GM20000 (cell line): ENCODE results near the gene METAP1D.

ENCODE experiments used
- DNase-seq: peaks from one replicate; pipeline ENCODE4 v3.0.0; 2012; ENCODE audit warnings: low spot score
- TF ChIP-seq, protein P1 (sequence below): IDR thresholded peaks from 2 replicates; pipeline ENCODE4 v1.5.1; 2012; ENCODE audit warnings: mild to moderate bottlenecking, control low read depth; ENCODE audit errors: extremely low read depth, missing control alignments

METAP1D gene

DNA sequence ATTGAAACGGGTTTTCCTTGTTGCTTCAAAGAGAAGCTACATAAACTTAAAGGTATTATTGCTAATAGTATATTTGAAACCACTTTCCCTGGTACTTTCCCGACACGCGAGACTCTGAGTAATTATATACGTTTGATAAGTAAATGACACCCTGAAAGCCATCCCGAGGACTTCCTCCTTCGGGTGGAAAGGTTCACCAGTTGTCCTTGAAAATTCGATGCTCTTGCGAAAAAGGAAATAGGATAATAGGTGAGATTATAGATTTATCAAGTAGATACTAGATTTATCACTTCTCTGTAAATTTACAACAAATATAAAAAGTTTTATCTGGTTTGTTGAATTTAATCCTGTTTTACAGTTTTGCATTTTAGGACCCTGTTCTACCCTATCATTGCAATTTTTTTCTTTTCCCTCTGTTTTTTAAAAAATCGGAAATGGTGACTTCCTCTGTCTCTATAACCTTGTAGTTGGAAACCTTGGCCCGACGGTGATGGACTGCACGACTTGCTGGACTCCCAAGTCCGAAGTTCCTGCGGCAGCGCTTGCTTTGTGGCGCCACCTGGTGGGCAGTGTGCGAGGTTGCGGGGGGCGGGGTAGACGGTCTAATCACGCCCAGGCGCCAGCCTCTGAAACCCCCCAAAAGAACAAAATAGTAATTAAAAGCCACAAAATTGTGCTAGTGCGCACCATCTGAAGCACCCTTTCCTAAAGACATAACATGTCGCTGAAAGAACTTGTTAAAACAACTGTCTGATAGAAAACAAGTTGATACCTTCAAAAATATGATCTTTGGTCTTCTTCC lies 103.9 kb downstream of the METAP1D start:
- TF ChIP-seq, protein P1, sequence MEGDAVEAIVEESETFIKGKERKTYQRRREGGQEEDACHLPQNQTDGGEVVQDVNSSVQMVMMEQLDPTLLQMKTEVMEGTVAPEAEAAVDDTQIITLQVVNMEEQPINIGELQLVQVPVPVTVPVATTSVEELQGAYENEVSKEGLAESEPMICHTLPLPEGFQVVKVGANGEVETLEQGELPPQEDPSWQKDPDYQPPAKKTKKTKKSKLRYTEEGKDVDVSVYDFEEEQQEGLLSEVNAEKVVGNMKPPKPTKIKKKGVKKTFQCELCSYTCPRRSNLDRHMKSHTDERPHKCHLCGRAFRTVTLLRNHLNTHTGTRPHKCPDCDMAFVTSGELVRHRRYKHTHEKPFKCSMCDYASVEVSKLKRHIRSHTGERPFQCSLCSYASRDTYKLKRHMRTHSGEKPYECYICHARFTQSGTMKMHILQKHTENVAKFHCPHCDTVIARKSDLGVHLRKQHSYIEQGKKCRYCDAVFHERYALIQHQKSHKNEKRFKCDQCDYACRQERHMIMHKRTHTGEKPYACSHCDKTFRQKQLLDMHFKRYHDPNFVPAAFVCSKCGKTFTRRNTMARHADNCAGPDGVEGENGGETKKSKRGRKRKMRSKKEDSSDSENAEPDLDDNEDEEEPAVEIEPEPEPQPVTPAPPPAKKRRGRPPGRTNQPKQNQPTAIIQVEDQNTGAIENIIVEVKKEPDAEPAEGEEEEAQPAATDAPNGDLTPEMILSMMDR, result peak; percentile 93
- DNase-seq, result peak; percentile 82

DNA sequence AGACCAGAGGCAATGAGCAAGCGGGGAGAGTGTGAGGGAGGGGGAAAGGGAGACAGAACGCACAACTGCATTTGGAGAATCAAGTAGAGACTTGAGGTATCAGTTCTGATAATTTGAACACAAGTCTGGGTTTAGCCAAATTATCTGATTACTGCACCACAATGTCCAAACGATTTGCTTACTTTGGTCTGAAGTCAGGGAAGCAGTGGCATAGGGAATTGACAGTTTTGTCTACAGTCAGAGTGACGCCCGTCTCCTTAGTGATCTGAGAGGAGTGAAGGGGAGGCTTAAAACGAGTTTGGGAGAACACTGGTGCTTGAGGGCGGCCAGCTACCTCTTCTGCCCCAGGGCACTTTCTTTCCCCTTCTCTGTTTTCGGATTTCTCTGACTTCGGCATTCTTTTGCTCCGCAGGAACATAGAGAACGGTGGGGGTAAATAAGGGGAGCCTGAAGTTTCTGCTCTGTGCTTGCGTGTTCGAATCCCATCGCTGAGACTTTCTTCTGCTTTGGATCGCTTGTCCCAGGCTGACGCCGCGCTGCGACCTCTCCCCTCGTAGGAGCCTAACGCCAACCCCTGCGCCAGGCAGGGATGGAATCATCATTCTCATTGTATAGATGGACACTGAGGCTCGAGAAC lies 105.8 kb downstream of the METAP1D start:
- DNase-seq, result peak; percentile 9
- TF ChIP-seq, protein P1, result no peak

DNA sequence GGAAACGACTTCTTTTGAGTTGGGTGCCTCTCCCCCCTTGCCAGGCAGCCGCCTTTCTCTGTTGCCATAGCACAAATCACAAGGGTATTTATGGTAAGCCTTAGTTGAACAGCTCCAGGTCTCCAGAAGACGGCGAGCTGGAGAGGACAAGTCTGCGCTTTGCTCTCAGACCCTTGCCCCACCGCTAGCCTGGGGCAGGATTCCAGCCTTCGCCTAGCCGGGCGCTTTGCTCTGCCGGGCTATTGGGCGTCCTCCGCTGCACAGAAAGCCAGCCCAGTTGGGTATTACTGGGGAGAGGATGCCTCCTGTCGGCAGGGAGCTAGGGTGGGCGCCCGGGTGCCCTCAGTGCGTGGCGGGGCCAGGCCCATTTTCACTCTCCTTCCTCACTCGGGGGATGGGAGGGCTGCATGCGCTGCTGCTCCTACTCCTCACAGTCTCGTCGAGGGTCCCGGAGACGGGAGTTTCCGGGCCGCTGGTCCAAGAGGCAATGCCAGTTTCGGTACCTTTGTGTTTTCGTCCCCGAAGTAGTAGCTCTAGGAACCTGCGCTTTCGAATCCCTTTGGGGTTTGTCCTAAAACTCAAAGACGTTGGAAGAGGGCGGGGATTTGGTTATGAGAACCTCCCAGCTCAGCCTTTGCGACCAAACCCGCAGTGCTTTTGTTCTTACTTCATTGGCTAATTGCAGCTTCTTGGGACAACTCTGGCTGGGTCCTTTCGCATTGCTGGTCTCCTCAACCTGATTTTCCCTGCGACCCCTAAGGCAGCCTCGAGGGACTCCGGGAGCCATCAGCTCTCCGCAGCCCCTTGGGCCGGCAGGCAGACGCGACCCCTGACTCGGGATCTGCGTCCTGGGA lies 106.6 kb downstream of the METAP1D start:
- DNase-seq, result peak; percentile 56
- TF ChIP-seq, protein P1, result peak; percentile 41

DNA sequence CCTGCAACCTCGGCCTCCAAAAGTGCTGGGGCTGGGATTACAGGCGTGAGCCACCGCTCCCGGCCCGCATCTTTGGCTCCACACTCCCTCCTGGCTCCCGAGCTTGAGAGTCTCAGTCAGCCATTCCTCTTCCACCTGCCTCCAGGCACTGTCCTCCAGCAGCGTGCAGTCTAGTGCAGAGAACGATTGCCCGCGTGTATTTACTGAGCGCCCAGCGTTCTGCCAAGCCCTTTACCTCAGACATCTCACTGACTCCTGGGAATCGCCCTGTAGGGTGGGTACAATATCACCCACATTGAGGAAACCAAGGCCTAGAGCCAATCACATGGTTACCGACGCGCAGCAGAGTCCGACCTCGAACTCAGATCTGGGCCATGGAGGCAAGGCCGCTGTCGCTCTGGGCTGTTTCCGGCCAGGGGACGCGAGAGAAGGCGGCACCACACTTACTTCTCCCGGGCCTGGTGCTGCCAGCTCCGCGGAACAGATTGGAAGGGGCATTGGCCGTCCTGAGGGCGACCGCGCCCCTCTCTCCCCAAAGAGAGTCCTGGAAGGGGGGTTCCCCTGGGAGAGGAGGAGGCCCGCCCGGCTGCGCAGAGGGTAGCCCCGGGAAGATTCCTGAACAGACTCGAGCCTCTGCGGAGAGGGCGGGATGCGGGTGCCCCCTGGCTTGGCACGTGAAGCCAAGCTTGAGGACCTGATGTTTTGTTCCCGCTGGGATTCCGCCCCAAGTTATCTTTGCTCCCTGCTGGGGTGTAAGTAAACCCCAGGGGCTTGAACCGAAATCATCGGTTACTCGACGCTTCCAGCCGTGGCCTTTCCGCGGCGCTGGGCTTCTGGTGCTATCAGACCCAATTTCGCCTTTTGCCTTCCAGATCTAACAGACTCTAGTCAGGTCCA lies 108.2 kb downstream of the METAP1D start:
- peak; percentile 8 for DNase-seq
- TF ChIP-seq, protein P1, result no peak

DNA sequence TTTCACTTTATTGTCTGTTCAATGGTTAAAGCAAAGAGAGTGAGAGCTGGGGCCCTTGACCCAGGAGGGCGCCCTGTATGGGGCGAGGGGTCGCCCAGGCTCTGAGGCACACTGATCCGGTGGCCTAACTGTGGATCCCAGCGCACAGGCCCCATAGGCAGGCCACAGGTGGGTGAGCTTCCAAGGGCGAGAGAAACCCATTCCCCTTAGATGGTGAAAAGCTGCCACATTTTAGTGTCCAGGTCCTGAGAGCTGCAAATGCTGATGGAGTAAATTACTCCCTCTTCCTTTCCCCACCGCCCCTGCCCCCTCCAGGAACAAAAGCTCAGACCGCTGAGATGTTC lies 108.8 kb downstream of the METAP1D start:
- DNase-seq, result peak; percentile 5

DNA sequence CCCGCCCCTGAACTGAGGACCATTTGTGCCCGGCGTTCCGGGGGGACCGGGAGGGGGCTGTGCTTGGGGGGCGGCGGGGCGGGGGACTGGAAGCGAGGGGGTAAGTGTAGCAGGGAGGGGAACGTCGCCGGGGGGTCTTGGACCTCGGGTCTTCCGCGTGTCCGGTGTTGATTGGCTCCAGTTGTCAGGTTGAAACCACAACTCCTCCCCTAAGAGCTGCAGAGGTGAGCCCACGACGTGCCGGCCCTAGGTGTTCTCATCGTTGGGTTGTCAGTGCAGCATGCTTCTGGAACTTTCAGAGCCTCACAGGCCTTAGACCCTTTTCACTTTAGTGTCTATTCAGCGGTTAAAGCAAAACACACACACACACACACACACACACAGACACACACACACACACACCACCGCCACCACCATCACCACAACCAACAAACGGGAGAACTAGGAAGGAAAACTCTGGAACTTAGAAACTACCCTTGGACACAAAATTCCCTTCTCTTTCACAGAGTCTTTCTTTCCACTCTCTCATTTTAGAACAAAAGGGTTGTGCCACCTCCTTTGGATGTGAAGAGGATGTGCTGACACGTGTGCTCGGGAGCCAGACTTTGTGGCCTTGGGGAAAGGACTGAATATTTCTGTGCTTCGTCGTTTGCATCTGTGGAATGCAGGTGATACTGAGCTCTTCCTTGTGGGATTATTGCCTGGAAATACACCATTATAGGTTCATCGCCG lies 109.7 kb downstream of the METAP1D start:
- TF ChIP-seq, protein P1, result no peak
- DNase-seq, result no peak

More for the DNA sequence above, 108.8 kb downstream of the METAP1D start:
- TF ChIP-seq, protein P1, result no peak
